Measurements from ENCODE around the gene CYFIP1.

CYFIP1 gene

GRCh38 chr15:22902046-22902445 lies 78.1 kb downstream of the CYFIP1 start:
- Histone ChIP-seq H4K8ac (ENCODE audit: low read depth, low read length) (no peak overlapping the region), H3K9me3 (ENCODE audit: insufficient read depth, low read depth, low read length) (peaks cover 7% of the 10 kb centered on the region), H3K9ac (ENCODE audit: low read length) (no peak overlapping the region), H3K27ac (ENCODE audit: low read depth, low read length) (no peak overlapping the region), H4K12ac (ENCODE audit: low read depth, low read length) (no peak overlapping the region), H3K18ac (ENCODE audit: low read length) (no peak overlapping the region), H2BK120ac (ENCODE audit: insufficient read depth, low read length, poor library complexity) (no peak overlapping the region), H3K4me1 (ENCODE audit: control insufficient read depth in 1 of 2, insufficient read depth in 2 of 2, low read length in 2 of 2) (peaks cover 7 to 8% of the 10 kb centered on the region in 2 experiments), H3K79me2 (ENCODE audit: control insufficient read depth, insufficient read depth, low read length, poor library complexity) (no peaks in the 10 kb centered on the region), H3K23ac (ENCODE audit: low read length) (no peak overlapping the region), H3K27me3 (ENCODE audit: insufficient read depth, low read length) (no peaks in the 10 kb centered on the region), H2BK12ac (ENCODE audit: low read length) (no peak overlapping the region), H4K91ac (ENCODE audit: low read depth, low read length) (no peak overlapping the region), H2AFZ (ENCODE audit: insufficient read depth, low read length, poor library complexity) (no peak overlapping the region), H3K36me3 (ENCODE audit: control insufficient read depth in 1 of 2, insufficient read depth in 2 of 2, low read length in 2 of 2) (peaks cover 46 to 57% of the 10 kb centered on the region in 2 experiments), H2AK5ac (ENCODE audit: low read length) (no peak overlapping the region), H2BK5ac (ENCODE audit: low read depth, low read length, poor library complexity) (no peak overlapping the region), H3K4me3 (ENCODE audit: low read depth, low read length) (no peak overlapping the region), H3K4ac (ENCODE audit: low read depth, low read length) (no peak overlapping the region), H3K4me2 (ENCODE audit: low read length) (no peak overlapping the region), H3K14ac (ENCODE audit: low read length) (no peak overlapping the region), H3K79me1 (ENCODE audit: low read length) (no peaks in the 10 kb centered on the region)
- no CpG with 5 or more reads among the region's 11 CpGs for WGBS (ENCODE audit: extremely low coverage, insufficient coverage, insufficient read length)
- no peak for DNase-seq

DNA sequence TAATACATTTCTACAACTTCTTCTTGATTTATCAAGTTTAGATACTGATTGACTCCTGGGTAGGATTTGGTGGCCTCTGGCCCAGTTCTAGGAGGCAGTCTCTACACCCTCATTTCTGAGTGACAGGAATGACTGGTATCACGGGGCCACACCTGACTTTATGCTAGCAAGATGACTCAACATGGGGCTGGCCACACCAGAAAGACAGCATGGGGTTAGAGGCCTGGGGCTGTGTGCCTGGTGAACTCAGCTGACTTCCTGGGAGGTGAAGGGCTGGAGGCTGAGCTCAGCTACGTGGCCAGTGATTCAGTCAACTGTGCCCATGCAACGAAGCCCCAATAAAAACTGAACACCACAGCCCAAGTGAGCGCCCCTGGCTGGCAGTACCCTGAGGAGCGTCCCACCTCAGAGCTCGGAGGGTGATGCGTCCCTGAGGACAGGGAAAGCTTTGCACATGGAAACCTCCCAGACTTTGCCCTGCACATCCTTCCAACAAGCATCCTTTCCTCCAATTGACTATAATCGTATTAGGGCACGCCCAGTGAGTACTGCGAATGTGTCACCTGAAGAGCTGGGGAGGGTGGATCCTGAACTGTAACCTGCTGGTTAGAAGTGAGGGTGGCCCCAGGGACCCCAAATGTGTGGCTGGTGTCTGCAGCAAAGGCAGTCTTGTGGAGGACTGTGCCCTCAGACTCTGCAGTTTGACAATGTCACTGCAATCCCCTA lies 84.5 kb downstream of the CYFIP1 start:
- H3K18ac ChIP-seq (ENCODE audit: low read length) = no peak overlapping the region
- peaks cover 7% of the 10 kb centered on the region for H3K9me3 ChIP-seq (ENCODE audit: insufficient read depth, low read depth, low read length)
- H3K4ac ChIP-seq (ENCODE audit: low read depth, low read length) = no peak overlapping the region
- no peak overlapping the region for H4K12ac ChIP-seq (ENCODE audit: low read depth, low read length)
- no peak overlapping the region for H2AK5ac ChIP-seq (ENCODE audit: low read length)
- no peak overlapping the region for H2BK120ac ChIP-seq (ENCODE audit: insufficient read depth, low read length, poor library complexity)
- H3K36me3 ChIP-seq (ENCODE audit: control insufficient read depth in 1 of 2, insufficient read depth in 2 of 2, low read length in 2 of 2) = peaks cover 28 to 39% of the 10 kb centered on the region in 2 experiments
- H4K91ac ChIP-seq (ENCODE audit: low read depth, low read length) = no peak overlapping the region
- H4K8ac ChIP-seq (ENCODE audit: low read depth, low read length) = no peak overlapping the region
- H3K27ac ChIP-seq (ENCODE audit: low read depth, low read length) = peak overlapping the region; percentile 16
- H3K4me3 ChIP-seq (ENCODE audit: low read depth, low read length) = no peak overlapping the region
- H2BK5ac ChIP-seq (ENCODE audit: low read depth, low read length, poor library complexity) = no peak overlapping the region
- no peaks in the 10 kb centered on the region for H3K79me2 ChIP-seq (ENCODE audit: control insufficient read depth, insufficient read depth, low read length, poor library complexity)
- H2BK12ac ChIP-seq (ENCODE audit: low read length) = peak overlapping the region; percentile 16
- H3K9ac ChIP-seq (ENCODE audit: low read length) = no peak overlapping the region
- DNase-seq = peak; percentile 96 to 99
- peaks cover 9 to 15% of the 10 kb centered on the region in 2 experiments for H3K4me1 ChIP-seq (ENCODE audit: control insufficient read depth in 1 of 2, insufficient read depth in 2 of 2, low read length in 2 of 2)
- no peak overlapping the region for H3K23ac ChIP-seq (ENCODE audit: low read length)
- no peaks in the 10 kb centered on the region for H3K27me3 ChIP-seq (ENCODE audit: insufficient read depth, low read length)
- no peak overlapping the region for H2AFZ ChIP-seq (ENCODE audit: insufficient read depth, low read length, poor library complexity)
- no CpG with 5 or more reads among the region's 10 CpGs for WGBS (ENCODE audit: extremely low coverage, insufficient coverage, insufficient read length)
- no peak overlapping the region for H3K14ac ChIP-seq (ENCODE audit: low read length)
- H3K79me1 ChIP-seq (ENCODE audit: low read length) = peaks cover 8% of the 10 kb centered on the region
- peak overlapping the region; percentile 5 for H3K4me2 ChIP-seq (ENCODE audit: low read length)

DNA sequence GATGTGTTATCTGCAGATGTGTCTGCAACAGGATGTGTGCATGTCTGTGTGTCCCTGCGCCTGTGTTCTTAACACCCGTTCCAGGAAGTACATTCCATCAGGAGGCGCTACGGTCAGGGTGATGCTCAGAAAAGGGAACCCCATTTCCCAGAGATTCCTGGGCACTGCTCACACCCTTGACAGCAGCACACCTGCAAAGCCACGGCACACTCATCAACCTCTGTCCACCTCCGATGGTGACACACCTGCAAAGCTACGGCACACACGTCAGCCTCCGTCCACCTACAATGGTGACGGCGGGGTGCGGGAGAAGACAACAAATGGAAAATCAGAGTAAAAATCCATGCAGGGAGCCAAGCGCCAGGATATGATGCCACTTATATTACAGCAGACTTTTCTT lies 86.3 kb downstream of the CYFIP1 start:
- Histone ChIP-seq H2AFZ (ENCODE audit: insufficient read depth, low read length, poor library complexity) (no peak overlapping the region), H3K4ac (ENCODE audit: low read depth, low read length) (no peak overlapping the region), H3K4me3 (ENCODE audit: low read depth, low read length) (no peak overlapping the region), H3K27ac (ENCODE audit: low read depth, low read length) (no peak overlapping the region), H3K36me3 (ENCODE audit: control insufficient read depth in 1 of 2, insufficient read depth in 2 of 2, low read length in 2 of 2) (peaks cover 29 to 34% of the 10 kb centered on the region in 2 experiments), H2BK5ac (ENCODE audit: low read depth, low read length, poor library complexity) (no peak overlapping the region), H4K12ac (ENCODE audit: low read depth, low read length) (no peak overlapping the region), H4K8ac (ENCODE audit: low read depth, low read length) (no peak overlapping the region), H3K23ac (ENCODE audit: low read length) (no peak overlapping the region), H2AK5ac (ENCODE audit: low read length) (no peak overlapping the region), H3K18ac (ENCODE audit: low read length) (no peak overlapping the region), H3K4me1 (ENCODE audit: control insufficient read depth in 1 of 2, insufficient read depth in 2 of 2, low read length in 2 of 2) (peaks cover 9 to 15% of the 10 kb centered on the region in 2 experiments), H3K9me3 (ENCODE audit: insufficient read depth, low read depth, low read length) (peaks cover 2% of the 10 kb centered on the region), H2BK120ac (ENCODE audit: insufficient read depth, low read length, poor library complexity) (no peak overlapping the region), H3K27me3 (ENCODE audit: insufficient read depth, low read length) (no peaks in the 10 kb centered on the region), H3K9ac (ENCODE audit: low read length) (no peak overlapping the region), H3K79me2 (ENCODE audit: control insufficient read depth, insufficient read depth, low read length, poor library complexity) (no peaks in the 10 kb centered on the region), H3K4me2 (ENCODE audit: low read length) (no peak overlapping the region), H3K14ac (ENCODE audit: low read length) (no peak overlapping the region), H4K91ac (ENCODE audit: low read depth, low read length) (no peak overlapping the region), H2BK12ac (ENCODE audit: low read length) (no peak overlapping the region), H3K79me1 (ENCODE audit: low read length) (peaks cover 8% of the 10 kb centered on the region)
- DNase-seq = no peak
- WGBS (ENCODE audit: extremely low coverage, insufficient coverage, insufficient read length) = no CpG with 5 or more reads among the region's 13 CpGs

- H3K9ac ChIP-seq (ENCODE audit: low read length) = no peak overlapping the region
Measured at GRCh38 chr15:22893081-22893480, 87.1 kb downstream of the CYFIP1 start.

More at GRCh38 chr15:22893081-22893480, 87.1 kb downstream of the CYFIP1 start:
- H2BK12ac ChIP-seq (ENCODE audit: low read length) = peak overlapping the region; percentile 61
- H2AFZ ChIP-seq (ENCODE audit: insufficient read depth, low read length, poor library complexity) = no peak overlapping the region
- H3K18ac ChIP-seq (ENCODE audit: low read length) = peak overlapping the region; percentile 25
- H3K4me1 ChIP-seq (ENCODE audit: control insufficient read depth in 1 of 2, insufficient read depth in 2 of 2, low read length in 2 of 2) = peaks cover 9 to 15% of the 10 kb centered on the region in 2 experiments
- H3K79me1 ChIP-seq (ENCODE audit: low read length) = peaks cover 8% of the 10 kb centered on the region
- H4K8ac ChIP-seq (ENCODE audit: low read depth, low read length) = no peak overlapping the region
- peak overlapping the region; percentile 57 for H4K91ac ChIP-seq (ENCODE audit: low read depth, low read length)
- peaks cover 2% of the 10 kb centered on the region for H3K9me3 ChIP-seq (ENCODE audit: insufficient read depth, low read depth, low read length)
- peak overlapping the region; percentile 11 for H4K12ac ChIP-seq (ENCODE audit: low read depth, low read length)
- no peak overlapping the region for H2BK5ac ChIP-seq (ENCODE audit: low read depth, low read length, poor library complexity)
- H3K14ac ChIP-seq (ENCODE audit: low read length) = no peak overlapping the region
- H3K4me2 ChIP-seq (ENCODE audit: low read length) = no peak overlapping the region
- no CpG with 5 or more reads among the region's 17 CpGs for WGBS (ENCODE audit: extremely low coverage, insufficient coverage, insufficient read length)
- no peak for DNase-seq
- no peaks in the 10 kb centered on the region for H3K79me2 ChIP-seq (ENCODE audit: control insufficient read depth, insufficient read depth, low read length, poor library complexity)
- H3K23ac ChIP-seq (ENCODE audit: low read length) = no peak overlapping the region
- H2AK5ac ChIP-seq (ENCODE audit: low read length) = peak overlapping the region; percentile 87
- H3K36me3 ChIP-seq (ENCODE audit: control insufficient read depth in 1 of 2, insufficient read depth in 2 of 2, low read length in 2 of 2) = peaks cover 29 to 35% of the 10 kb centered on the region in 2 experiments
- H3K4me3 ChIP-seq (ENCODE audit: low read depth, low read length) = peak overlapping the region; percentile 6
- H3K27me3 ChIP-seq (ENCODE audit: insufficient read depth, low read length) = no peaks in the 10 kb centered on the region
- no peak overlapping the region for H3K4ac ChIP-seq (ENCODE audit: low read depth, low read length)
- no peak overlapping the region for H3K27ac ChIP-seq (ENCODE audit: low read depth, low read length)
- H2BK120ac ChIP-seq (ENCODE audit: insufficient read depth, low read length, poor library complexity) = no peak overlapping the region
